Hematopoietic multipotent progenitor cell treated with erythropoietin and hydrocortisone succinate and interleukin-3 and kit ligand, for 15 days (in vitro differentiated cells): ENCODE measurements around the gene MR1.
A peak's percentile ranks its signal among the peaks of the same experiment; 100 is the strongest.
"Not testable (repeated sequence)": the region's sequence is repeated elsewhere in the genome, so short reads cannot be mapped to it uniquely, and the experiment has no call there.

Experiments
- DNase-seq: peaks from one replicate; pipeline ENCODE4 v3.0.0-alpha.2; 2015; ENCODE audit warnings: low spot score

Gene MR1

GRCh38 chr1:181032535-181032934 lies 1.2 kb upstream of the MR1 start:
- no peak for DNase-seq

- no peak for DNase-seq
These were observed 520 bp upstream of the MR1 start for GRCh38 chr1:181033128-181033798.

GRCh38 chr1:181035210-181035609 lies 1.4 kb downstream of the MR1 start:
- not testable (repeated sequence) for DNase-seq

- no peak for DNase-seq
These were observed 2.5 kb downstream of the MR1 start for GRCh38 chr1:181036107-181036836.

- no peak for DNase-seq
These were observed 3.6 kb downstream of the MR1 start for GRCh38 chr1:181037386-181037785.

GRCh38 chr1:181038399-181038873 lies 4.7 kb downstream of the MR1 start:
- peak; percentile 85 for DNase-seq

- DNase-seq, result no peak
These were observed 6.6 kb downstream of the MR1 start for GRCh38 chr1:181040284-181040865.

- no peak for DNase-seq
These were observed 9.5 kb downstream of the MR1 start for GRCh38 chr1:181043025-181043888.

GRCh38 chr1:181044449-181044966 lies 10.7 kb downstream of the MR1 start:
- no peak for DNase-seq

- not testable (repeated sequence) for DNase-seq
These were observed 12.2 kb downstream of the MR1 start for GRCh38 chr1:181045946-181046345.

GRCh38 chr1:181049378-181049777 lies 15.6 kb downstream of the MR1 start:
- no peak for DNase-seq

- DNase-seq, result no peak
These were observed 17.1 kb downstream of the MR1 start for GRCh38 chr1:181050922-181051321.

GRCh38 chr1:181056560-181056959 lies 22.8 kb downstream of the MR1 start:
- DNase-seq, result no peak

- DNase-seq, result no peak
These were observed 23.3 kb downstream of the MR1 start for GRCh38 chr1:181057079-181057478.

GRCh38 chr1:181059435-181059834 lies 25.7 kb downstream of the MR1 start:
- DNase-seq, result no peak

GRCh38 chr1:181060066-181060465 lies 26.3 kb downstream of the MR1 start:
- DNase-seq, result no peak

- not testable (repeated sequence) for DNase-seq
These were observed 27.2 kb downstream of the MR1 start for GRCh38 chr1:181060947-181061346.

- DNase-seq, result no peak
These were observed 27.7 kb downstream of the MR1 start for GRCh38 chr1:181061487-181061886.

GRCh38 chr1:181061891-181062835 lies 28.4 kb downstream of the MR1 start:
- no peak for DNase-seq

GRCh38 chr1:181062836-181063428 lies 29.1 kb downstream of the MR1 start:
- DNase-seq, result no peak
